GM23338 (cell line): ENCODE data around the gene B4GAT1. TPM values are rescaled to one million over a fixed set of nuclear protein-coding genes. Genes with fewer than 3 reads are reported as not detected.

Source experiments
- ATAC-seq: fragments of 200-7000 bp; cut with Tn5 transposase; 3 replicates; pipeline ENCODE4 v1.9.1; 2020
- DNase-seq: peaks from one replicate; pipeline ENCODE4 v3.0.0-alpha.2; 2015; ENCODE audit warnings: low spot score
- H2AFZ ChIP-seq: fragments of 200-600 bp; sonication (generic); 2 replicates; pipeline ENCODE4 v1.8.0; 2016; ENCODE audit warnings: antibody characterized with exemption, mild to moderate bottlenecking, moderate library complexity
- H3F3A ChIP-seq: fragments of 200-600 bp; sonication (generic); replicated peaks from 2 replicates; pipeline ENCODE4 v1.8.0; 2017; ENCODE audit warnings: antibody characterized with exemption, mixed run types, low read depth
- H3K27ac ChIP-seq: fragments of 200-600 bp; sonication (generic); 2 replicates; pipeline ENCODE4 v1.6.1; 2016; ENCODE audit warnings: low read depth
- H3K27me3 ChIP-seq: fragments of 200-600 bp; sonication (generic); 2 replicates; pipeline ENCODE4 v1.8.0; 2016; ENCODE audit warnings: mild to moderate bottlenecking, mixed run types, moderate library complexity; ENCODE audit not compliant: insufficient read depth
- H3K36me3 ChIP-seq: fragments of 200-600 bp; sonication (generic); 2 replicates; pipeline ENCODE4 v1.8.0; 2016; ENCODE audit warnings: mild to moderate bottlenecking; ENCODE audit not compliant: insufficient read depth
- H3K4me1 ChIP-seq: fragments of 200-600 bp; sonication (generic); 2 replicates; pipeline ENCODE4 v1.8.0; 2016; ENCODE audit warnings: mild to moderate bottlenecking, moderate library complexity; ENCODE audit not compliant: insufficient read depth
- H3K4me2 ChIP-seq: fragments of 200-600 bp; sonication (generic); 2 replicates; pipeline ENCODE4 v1.7.1; 2017; ENCODE audit warnings: mixed run types
- H3K4me3 ChIP-seq: fragments of 200-600 bp; sonication (generic); 2 replicates; pipeline ENCODE4 v1.6.1; 2016; ENCODE audit warnings: mixed run types
- H3K79me2 ChIP-seq: fragments of 200-600 bp; sonication (generic); replicated peaks from 2 replicates; pipeline ENCODE4 v1.8.0; 2017; ENCODE audit warnings: mild to moderate bottlenecking; ENCODE audit not compliant: insufficient read depth
- H3K9me2 ChIP-seq: fragments of 200-600 bp; sonication (generic); 2 replicates; pipeline ENCODE4 v1.8.0; 2017; ENCODE audit not compliant: insufficient read depth
- H4K20me1 ChIP-seq: fragments of 200-600 bp; sonication (generic); replicated peaks from 2 replicates; pipeline ENCODE4 v1.8.0; 2017; ENCODE audit warnings: mild to moderate bottlenecking; ENCODE audit not compliant: insufficient read depth
- H3K27ac Mint-ChIP-seq: 2 replicates; pipeline ENCODE4 v1.8.0; 2020; ENCODE audit warnings: inconsistent platforms, mild to moderate bottlenecking, moderate library complexity, mixed read lengths
- H3K27me3 Mint-ChIP-seq: 3 replicates; pipeline ENCODE4 v1.8.0; 2022; ENCODE audit warnings: low read depth, mild to moderate bottlenecking, moderate library complexity, mixed read lengths, inconsistent platforms; ENCODE audit not compliant: insufficient read depth, poor library complexity
- H3K36me3 Mint-ChIP-seq: 3 replicates; pipeline ENCODE4 v1.8.0; 2021; ENCODE audit warnings: low read depth, mild to moderate bottlenecking, inconsistent platforms, moderate library complexity, mixed read lengths
- H3K4me1 Mint-ChIP-seq: 3 replicates; pipeline ENCODE4 v1.8.0; 2020; ENCODE audit warnings: mild to moderate bottlenecking, inconsistent platforms, mixed read lengths
- H3K4me3 Mint-ChIP-seq: 3 replicates; pipeline ENCODE4 v1.8.0; 2021; ENCODE audit warnings: moderate library complexity, mild to moderate bottlenecking, inconsistent platforms, mixed read lengths
- H3K9me3 Mint-ChIP-seq: 3 replicates; pipeline ENCODE4 v1.8.0; 2020; ENCODE audit warnings: moderate library complexity, mild to moderate bottlenecking, inconsistent platforms, mixed read lengths
- CREB1 ChIP-seq: fragments of 250-450 bp; sonication (Bioruptor Pico); IDR thresholded peaks from 2 replicates; pipeline ENCODE4 v1.5.0; 2020; ENCODE audit warnings: low read depth, mild to moderate bottlenecking, moderate library complexity
- CTCF ChIP-seq, 2 experiments: fragments of 200-600 bp in 1 of 2; sonication (generic) in 1 of 2; conservative IDR thresholded peaks; 2 replicates each; pipeline versions ENCODE4 v1.5.1 to v1.6.1; 2016 to 2017; ENCODE audit warnings: antibody characterized with exemption in 2 of 2, low read depth in 2 of 2, mild to moderate bottlenecking in 2 of 2, moderate library complexity in 1 of 2
- ETS1 ChIP-seq: IDR thresholded peaks from 2 replicates; pipeline ENCODE4 v1.6.1; 2016; ENCODE audit warnings: antibody characterized with exemption
- EZH2 ChIP-seq: fragments of 200-600 bp; sonication (generic); IDR thresholded peaks from one replicate; pipeline ENCODE4 v1.8.0; 2017; ENCODE audit warnings: antibody characterized with exemption, mild to moderate bottlenecking, low read depth; ENCODE audit not compliant: unreplicated experiment
- EZH2phosphoT487 ChIP-seq: fragments of 200-600 bp; sonication (generic); IDR thresholded peaks from one replicate; pipeline ENCODE4 v1.8.1; 2018; ENCODE audit warnings: antibody characterized with exemption; ENCODE audit not compliant: unreplicated experiment
- NANOG ChIP-seq: IDR thresholded peaks from 2 replicates; pipeline ENCODE4 v1.6.1; 2016; ENCODE audit warnings: antibody characterized with exemption, borderline replicate concordance
- ZNF331 ChIP-seq: fragments of 250-450 bp; sonication (Bioruptor Pico); IDR thresholded peaks from 2 replicates; pipeline ENCODE4 v1.5.0; 2020; ENCODE audit warnings: low read depth, mild to moderate bottlenecking, moderate library complexity
- ZNF462 ChIP-seq: fragments of 250-450 bp; sonication (Bioruptor Pico); IDR thresholded peaks from 2 replicates; pipeline ENCODE4 v1.5.0; 2020; ENCODE audit warnings: mild to moderate bottlenecking, moderate library complexity
- polyA plus RNA-seq: library from polyadenylated mRNA; unstranded; fragments of >200 nt; fragmentation: Nextera tagmentation; extraction: Ambion mirVana; gene quantifications from 2 replicates; pipeline ENCODE4 v1.2.1, GENCODE V29; 2016
- total RNA-seq: library from RNA; depleted of rRNA; stranded (reverse); fragments of >200 nt; shearing (Covaris generic); gene quantifications from 2 replicates; pipeline ENCODE4 v1.2.3, GENCODE V29; 2014

Gene B4GAT1
- total and polyA plus RNA-seq, 2 experiments from 2014 or later = 23.5 to 41.9 TPM

- no peaks in the 10 kb centered on the region for H3K9me2 ChIP-seq
- H3K4me2 ChIP-seq = no peak overlapping the region
- peaks cover 21% of the 10 kb centered on the region for H3K4me1 ChIP-seq
- H3K36me3 Mint-ChIP-seq = peaks cover 25% of the 10 kb centered on the region
- no peak overlapping the region for H2AFZ ChIP-seq
- no peaks in the 10 kb centered on the region; the same call in 1 of the 2 replicates for H3K36me3 ChIP-seq
- TF ChIP-seq EZH2phosphoT487 (no peak), ZNF331 (CRISPR knock-in tag) (no peak), NANOG (no peak), CREB1 (CRISPR knock-in tag) (no peak), CTCF (conservative IDR thresholded peaks at IDR 0.05; ENCODE audit: low read depth in 2 of 2) (peak in 1 of 2 experiments; percentile 27; a peak in 2 of 4 replicates), ZNF462 (CRISPR knock-in tag) (no peak), ETS1 (no peak), EZH2 (no peak)
- H3F3A ChIP-seq = peaks cover 16% of the 10 kb centered on the region; the same call in 1 of the 2 replicates
- H3K27ac Mint-ChIP-seq = no peak overlapping the region
- peaks cover 32% of the 10 kb centered on the region for H3K4me1 Mint-ChIP-seq
- ATAC-seq (no peak), DNase-seq (no peak)
- H3K4me3 Mint-ChIP-seq = no peak overlapping the region
- H3K27me3 Mint-ChIP-seq = peaks cover 20% of the 10 kb centered on the region
- H3K9me3 Mint-ChIP-seq = no peaks in the 10 kb centered on the region; the same call in 2 of the 3 replicates
- H4K20me1 ChIP-seq = peaks cover 3% of the 10 kb centered on the region; the same call in 1 of the 2 replicates
- H3K4me3 ChIP-seq = no peak overlapping the region
- H3K79me2 ChIP-seq = peaks cover 14% of the 10 kb centered on the region
- H3K27me3 ChIP-seq = no peaks in the 10 kb centered on the region
- H3K27ac ChIP-seq = no peak overlapping the region
These were observed 6.6 kb downstream of the B4GAT1 start for GRCh38 chr11:66340596-66341501.
